HG03378 (cell line): ENCODE data around the gene IDE.
"Not testable (repeated sequence)": the region's sequence is repeated elsewhere in the genome, so short reads cannot be mapped to it uniquely, and the experiment has no call there.

Source experiments
- ATAC-seq: cut with Tn5 transposase; IDR thresholded peaks from one replicate; pipeline ENCODE4 v1.9.1; 2021; ENCODE audit warnings: mild to moderate bottlenecking, moderate library complexity; ENCODE audit not compliant: unreplicated experiment

Gene IDE

DNA sequence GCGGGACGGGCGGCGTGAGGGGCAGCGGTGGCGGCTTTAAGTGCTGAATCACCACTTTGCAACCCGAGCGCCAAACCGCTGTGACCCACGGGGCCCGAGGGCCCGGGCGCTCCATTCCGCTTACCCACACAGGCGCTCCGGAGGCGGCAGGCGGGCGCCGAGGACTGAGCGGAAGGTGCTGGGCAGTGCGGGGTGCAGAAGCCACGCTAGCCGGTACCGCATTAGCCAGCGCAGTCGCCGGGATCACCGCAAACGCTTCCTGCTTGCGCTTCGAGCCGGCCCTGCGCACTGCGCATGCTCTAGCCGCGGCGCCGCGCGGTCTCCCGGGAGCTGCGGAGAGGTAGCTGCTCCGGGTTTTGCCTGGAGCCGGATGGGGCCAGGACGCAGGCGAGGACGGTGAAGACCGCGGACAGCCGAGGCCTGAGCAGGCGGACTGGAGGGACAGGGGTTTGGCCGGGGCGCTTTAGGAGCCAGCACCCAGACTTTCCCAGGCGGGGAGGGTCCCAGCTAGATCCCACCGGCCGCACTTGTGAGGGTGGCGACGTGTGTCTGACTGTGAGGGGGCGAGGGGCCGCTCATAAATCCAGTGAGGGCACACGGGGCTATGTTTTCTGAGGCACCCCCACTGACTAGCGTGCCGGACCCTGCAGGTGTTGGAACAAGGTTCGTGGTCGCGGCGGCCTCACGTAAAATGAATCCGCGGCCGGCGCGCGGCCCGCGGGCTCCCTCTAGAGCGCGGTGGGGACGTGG lies at the start of gene IDE:
IDE (minus strand) TSS at position 296 of the 750 bp plus-strand sequence; CDS start at position 222, 74 bp downstream.
- ATAC-seq, result peak; percentile 50

DNA sequence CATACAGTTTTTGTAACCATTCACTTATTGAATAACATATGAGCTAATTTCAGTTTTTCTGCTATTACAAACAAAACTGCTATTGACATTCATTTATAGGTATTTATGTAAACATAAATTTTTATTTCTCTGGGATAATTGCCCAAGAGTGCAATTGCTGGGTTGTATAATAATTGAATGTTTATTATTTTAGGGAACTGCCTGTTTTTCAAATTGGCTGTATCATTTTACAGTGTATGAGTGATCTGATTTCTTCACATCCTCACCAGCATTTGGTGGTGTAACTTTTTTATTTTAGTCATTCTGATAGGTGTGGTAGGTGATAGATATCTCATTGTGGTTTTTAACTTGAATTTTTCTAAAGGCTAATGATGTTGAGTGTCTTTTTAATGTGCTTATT lies 45.5 kb upstream of the IDE start:
- no peak for ATAC-seq

DNA sequence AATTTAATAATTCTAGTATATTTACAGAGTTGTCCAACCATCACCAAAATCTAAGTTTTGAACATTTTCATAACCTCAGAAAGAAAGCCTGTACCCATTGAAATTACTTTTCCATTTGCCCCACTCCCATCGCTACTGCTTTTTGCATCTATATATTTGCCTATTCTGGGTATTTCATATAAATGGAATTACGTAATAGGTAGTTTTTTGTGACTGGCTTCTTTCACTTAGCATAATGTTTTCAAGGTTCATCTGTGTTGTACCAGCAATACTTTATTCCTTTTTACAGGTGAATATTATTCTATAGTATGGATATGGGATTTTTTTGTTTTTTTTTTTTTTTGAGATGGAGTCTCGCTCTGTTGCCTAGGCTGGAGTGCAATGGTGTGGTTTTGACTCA lies 41.6 kb upstream of the IDE start:
- no peak for ATAC-seq

DNA sequence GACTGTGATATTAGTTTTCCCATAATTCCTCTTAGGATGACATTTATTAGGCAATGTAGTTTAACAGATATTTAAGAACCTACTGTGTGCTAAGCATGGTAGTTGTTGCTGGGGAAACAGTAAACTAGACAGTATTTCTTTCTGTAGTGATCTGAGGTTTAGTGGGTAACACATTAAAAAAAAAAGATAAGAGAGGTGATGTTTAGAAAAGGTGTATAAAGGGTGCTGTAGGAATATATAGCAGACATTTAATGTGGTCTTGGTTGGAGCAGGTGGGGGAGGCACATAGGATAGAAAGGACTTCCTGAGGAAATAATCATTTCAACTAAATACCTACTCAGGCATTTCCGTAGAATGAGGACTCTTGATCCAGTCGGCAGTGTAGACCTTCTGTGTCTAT lies 30.9 kb upstream of the IDE start:
- ATAC-seq, result no peak

DNA sequence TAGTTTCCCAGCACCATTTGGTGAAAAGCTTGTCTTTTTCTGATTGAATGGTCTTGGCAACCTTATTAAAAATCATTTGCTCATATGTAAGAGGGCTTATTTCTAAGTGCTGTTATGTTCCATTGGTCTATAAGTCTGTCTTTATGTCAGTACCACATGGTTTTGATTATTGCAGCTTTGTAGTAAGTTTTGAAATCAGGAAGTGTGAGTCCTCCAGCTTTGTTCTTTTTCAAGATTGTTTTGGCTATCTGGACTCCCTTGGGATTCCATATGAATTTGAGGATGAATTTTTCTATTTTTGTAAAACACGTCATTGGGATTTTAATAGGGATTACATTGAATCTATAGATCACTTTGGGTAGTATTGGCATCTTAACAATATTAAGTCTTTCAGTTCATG lies 24.4 kb upstream of the IDE start:
- ATAC-seq, result no peak

DNA sequence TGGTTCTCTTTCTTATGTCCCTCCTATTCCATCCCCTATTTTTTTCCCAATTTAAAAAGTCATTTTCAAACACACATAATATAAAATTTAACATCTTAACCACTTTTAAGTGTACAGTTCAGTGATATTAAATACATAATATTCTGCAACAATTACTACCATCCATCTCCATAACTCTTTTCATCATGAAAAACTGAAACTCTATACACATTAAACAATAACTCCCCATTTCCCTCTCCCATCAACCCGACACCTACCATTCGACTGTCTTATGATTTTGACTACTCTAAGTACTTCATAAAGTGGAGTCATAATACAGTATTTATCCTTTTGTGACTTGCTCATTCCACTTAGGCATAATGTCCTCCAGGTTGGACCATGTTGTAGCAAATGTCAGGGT lies 21.6 kb upstream of the IDE start:
- ATAC-seq, result no peak

DNA sequence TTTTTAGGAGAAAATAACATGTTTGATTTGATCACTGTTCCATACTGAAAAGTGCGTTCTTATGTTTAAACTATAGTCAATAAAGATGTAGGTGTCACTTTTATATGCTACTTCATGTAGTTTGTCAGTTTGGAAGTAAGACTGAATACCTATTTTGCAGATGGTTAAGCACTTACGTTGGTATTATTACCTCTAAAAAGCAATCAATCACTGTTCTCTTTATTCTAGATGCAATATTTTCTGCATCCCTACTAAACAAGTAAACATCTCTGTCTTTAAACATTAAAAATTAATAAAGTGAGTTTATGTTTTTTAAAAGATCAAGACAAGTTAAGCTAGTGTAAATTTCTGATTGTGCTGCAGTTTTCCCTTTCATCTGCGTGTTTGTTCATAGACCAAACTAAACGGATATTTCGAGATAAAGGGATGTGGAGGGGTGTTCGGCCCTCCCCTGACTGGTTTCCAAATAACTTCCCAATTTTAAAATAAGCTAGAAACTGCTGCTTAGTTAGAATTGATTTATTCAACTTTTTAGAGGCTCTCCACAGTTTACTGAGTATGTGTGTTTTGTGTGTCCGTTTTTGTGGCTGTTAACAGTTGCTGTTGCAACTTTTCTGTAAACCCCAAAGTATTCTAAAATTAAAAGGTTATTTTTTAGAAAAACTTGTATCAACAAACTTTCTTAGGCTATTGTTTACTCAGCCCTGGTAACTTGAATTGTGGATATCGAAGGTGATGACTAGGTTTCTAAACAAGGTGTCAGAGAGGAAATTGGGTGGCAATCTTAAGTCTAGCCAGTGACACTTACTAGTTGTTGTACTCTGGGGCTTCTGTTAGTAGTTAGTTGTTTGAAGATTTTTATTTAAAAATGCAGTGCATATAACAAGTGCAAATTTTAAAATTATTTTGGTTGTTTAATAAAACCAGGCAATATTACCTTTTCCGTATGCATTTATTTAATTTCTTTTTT lies 20.0 kb upstream of the IDE start:
- no peak for ATAC-seq

DNA sequence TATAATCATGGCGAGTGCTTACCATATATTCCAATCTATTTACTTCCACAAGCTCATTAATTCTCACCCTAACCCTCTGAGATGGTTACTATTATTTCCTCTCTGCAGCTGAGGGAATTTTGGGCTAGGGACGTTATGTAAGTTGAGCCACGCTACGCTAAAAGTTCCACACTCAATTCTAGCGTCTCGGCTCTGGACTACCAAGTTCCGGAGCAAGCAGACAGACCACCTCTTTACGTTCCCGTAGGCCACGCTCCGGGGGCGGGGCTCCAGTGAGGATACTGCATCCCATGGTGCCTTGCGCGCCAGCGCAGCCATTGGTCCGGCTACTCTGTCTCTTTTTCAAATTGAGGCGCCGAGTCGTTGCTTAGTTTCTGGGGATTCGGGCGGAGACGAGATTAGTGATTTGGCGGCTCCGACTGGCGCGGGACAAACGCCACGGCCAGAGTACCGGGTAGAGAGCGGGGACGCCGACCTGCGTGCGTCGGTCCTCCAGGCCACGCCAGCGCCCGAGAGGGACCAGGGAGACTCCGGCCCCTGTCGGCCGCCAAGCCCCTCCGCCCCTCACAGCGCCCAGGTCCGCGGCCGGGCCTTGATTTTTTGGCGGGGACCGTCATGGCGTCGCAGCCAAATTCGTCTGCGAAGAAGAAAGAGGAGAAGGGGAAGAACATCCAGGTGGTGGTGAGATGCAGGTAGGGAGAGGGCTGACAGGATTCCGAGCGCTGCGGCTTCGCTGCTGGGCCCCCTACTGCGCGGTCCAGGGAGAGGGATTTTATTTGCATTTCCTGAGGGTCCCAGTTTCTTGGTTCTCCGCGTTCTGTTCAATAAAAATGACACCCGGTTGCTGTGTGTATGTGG lies 19.1 kb upstream of the IDE start, which contains the start of gene KIF11:
KIF11 (plus strand) TSS at position 370 of the 858 bp plus-strand sequence; CDS start at position 616, 246 bp downstream.
- ATAC-seq, result peak; percentile 78

DNA sequence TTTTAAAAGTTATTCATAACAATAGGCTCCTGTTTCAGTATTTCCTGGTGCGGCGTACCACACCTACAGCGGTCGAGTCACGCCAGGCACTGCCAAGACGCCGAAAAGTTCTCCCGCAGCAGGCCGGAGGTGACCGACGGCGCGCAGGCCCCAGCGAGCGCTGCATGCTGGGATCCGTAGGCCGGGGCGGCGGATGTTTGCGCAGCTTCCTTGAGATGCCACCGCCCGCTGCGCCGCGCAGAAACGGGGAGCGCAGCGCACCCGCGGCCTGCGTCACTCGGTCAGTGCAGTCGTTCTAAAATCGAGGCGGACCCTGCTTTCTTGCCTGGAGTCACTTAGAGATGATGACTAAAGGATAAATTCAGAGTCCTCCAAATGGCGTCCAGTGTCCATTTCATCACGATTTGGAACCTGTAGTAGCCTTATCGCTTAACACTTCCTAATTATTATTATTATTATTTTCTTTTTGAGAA lies 17.7 kb upstream of the IDE start:
- ATAC-seq, result peak; percentile 58

DNA sequence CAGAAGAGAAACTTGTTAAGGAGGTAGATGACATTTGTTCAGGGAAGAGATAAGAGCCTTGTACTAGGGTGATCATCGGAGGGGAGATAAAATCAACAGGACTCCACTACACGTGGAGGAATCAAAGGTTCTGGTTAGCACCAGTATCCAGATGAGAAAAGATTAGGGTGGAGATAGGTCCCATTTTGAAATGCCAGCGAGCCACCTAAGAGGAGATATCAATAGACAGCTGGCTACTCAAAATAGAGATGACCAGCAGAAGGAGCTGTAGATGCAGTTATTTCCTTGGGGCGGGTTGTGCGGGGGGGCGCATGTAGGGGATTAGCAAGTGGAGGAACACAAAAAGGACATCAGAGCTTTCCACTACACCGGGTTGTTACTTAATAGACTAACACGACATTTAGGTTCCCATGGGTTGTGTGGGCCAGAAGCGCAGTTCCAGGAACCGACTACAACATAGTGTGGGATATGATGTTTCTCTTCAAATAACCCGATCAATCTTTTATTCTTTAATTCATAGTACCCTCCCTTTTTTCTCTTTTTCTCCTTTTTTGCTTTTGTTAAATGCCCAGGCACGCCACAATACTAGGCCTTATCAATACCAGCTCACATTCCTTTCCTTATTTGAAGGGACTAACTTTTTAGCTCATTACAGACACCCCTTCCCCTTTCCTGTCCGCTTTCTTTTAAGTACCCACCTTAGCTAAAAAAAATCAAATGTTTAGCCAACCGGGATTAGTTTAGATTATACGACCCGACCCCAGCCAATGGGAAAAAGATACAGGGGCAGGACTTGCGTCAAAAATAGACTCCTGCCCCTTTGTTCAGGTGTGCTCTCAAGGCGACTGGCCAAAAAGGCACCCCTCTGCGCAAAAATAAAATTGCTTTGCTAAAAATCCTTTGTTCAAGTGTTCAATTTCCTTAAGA lies 17.0 kb upstream of the IDE start:
- peak; percentile 10 for ATAC-seq

DNA sequence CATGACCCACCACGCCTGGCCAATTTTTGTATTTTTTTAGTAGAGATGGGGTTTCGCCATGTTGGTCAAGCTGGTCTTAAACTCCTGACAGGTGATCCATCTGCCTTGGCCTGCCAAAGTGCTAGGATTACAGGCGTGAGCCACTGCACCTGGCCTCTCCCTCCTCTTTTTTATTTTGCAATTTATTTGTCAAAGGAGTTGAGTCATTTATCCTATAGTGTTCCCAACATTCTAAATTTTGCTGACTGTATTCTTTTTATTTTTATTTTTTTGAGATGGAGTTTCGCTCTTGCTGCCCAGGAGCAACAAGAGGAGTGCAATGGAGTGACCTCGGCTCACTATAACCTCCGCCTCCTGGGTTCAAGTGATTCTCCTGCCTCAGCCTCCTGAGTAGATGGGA lies 8.5 kb upstream of the IDE start:
- ATAC-seq, result not testable (repeated sequence)

DNA sequence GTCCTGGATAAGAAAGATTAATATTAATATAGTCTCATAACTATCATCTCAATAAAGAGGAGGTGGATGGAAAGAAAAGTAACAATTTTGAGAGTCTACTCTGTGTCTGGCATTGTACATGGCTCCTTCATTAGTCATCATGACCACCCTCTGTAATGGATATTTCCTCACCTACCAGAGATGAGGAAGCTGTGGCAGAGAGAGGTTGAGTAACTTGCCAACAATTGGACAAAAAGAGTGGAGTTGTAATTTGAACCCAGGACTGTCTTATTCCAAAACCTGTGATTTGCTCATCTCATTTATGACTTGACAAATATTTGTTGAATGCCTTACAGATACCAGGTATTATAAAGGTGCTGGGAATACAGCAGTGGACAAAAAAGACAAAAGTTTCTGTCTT lies 2.1 kb upstream of the IDE start:
- ATAC-seq, result no peak

DNA sequence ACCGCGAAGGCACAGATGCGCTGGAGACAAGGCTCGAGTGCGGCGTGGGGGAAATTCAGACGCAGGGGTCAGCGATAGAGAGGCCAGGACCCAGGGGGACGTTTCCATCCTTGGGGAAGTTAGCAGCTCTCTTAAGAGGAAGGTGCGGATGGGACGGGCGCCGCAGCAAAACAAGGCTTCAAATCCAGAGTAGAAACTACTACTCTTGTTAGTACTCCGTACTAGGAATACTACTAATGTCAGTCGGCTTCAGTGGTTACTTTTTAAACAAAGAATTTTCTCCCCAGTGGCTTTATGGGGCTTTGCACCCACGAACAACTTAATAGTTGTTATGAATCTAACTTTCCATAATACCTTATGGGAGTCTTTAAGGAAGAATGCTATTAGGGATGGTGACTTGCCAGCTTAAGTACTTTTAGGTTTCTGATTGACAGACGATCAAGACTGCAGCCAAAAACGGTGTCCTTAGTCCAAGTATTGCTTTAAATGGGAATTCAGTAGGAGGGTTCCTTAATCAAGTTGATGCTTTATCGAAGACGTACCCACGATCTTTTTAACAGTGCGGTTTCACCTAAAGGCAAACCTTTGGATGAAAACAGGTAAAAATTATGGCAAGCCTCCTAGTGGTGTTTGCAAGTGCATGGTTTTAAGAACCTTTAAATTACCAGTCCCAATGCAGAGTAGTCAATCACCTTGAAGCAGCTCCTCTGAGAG lies 812 bp upstream of the IDE start:
- peak; percentile 49 for ATAC-seq

DNA sequence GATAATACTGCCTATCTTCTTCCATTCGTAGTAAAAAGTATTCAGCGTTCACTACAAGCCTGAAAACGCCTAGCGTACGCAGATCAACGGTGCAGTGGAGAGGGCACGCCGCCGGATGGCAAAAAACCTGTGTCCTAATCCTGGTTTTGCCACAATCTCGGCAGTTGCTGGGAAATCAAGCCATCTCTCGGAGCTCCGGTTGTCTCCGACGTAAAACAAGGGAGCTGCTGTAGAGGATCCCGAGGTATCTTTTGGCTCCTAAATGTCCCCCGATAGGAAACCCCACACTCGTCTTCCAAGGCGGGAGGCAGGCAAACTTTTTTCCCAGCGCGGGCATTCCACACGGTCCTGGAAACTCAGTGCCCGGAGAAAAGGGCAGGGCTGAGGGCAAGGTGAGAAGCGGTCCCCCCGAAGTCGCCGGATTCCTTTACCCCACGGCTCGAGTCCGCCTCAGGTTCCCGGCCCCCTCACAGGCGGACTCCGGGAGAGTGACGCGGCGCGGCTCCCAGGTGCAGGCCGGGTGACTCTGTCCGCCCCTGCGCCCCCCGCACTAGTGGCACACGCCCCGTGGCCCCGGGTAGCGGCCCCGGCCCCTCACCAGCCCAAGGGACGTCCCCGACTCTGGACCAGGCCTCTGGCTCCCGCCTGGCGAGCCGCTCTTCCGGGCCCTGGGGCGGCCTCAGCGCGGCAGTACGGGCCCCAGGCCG lies 649 bp downstream of the IDE start:
- ATAC-seq, result no peak

DNA sequence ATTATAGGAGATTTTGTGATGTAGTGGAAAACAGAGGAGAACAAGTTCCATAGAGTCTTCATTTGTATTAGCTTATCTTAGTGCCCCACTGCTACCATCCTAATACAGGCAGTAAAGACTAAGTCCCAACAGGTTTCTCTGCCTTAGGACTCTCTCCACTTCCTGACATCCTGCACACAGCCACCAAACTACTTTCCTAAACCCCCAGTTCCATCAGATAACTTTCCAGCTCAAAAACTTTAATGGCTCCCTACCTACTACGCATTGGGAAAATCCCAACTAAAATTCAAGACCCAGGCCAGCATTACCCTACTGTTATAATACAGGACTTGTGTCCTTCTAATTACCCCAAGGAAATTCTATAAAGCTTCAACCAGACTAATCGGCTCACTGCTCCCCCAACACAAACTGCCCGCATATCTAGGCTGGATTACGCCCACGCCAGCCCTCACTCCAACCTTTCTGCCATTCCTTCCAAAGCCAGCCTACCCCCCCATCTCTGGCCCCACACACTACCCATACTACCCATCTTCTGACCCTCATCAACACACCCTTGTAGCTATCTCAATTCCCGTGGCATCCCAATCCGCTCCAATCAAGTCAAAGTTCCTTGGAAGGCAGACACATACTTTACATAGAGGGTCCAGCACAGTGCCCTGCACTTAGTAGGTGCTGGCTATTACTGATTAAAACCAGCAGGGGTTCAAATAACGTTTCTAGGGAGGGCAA lies 1.4 kb downstream of the IDE start:
- no peak for ATAC-seq

DNA sequence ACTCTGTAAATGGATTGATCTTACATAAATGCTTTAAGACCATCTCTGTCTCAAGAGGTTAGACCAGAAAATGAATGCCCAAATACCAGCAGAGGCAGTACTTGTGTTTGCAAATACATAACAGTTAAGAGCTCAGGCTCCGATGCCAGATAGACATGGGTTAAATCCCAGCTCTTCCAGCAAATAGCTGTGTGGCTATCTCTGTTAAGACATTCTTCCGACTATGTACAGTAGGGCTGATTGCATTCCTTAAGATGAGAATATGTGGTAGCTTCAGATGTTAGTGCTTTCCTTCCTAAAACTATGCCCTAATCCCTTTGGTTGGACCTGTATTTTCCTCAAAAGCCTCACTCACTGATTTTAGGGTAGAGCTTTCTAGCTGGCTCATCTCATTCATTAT lies 2.2 kb downstream of the IDE start:
- no peak for ATAC-seq

DNA sequence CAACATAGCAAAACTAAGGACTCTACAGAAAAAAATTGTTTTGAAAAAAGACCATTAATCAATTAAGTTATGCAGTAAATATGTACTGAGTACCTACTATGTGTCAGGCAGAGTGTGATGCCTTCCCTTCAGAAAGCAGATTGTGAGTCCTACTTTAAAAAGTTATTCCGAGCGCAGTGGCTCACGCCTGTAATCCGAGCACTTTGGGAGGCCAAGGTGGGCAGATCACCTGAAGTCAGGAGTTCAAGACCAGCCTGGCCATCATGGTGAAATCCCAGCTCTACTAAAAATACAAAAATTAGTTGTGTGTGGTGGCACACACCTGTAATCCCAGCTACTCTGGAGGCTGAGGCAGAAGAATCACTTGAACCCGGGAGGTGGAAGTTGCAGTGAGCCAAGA lies 4.2 kb downstream of the IDE start:
- ATAC-seq, result not testable (repeated sequence)

DNA sequence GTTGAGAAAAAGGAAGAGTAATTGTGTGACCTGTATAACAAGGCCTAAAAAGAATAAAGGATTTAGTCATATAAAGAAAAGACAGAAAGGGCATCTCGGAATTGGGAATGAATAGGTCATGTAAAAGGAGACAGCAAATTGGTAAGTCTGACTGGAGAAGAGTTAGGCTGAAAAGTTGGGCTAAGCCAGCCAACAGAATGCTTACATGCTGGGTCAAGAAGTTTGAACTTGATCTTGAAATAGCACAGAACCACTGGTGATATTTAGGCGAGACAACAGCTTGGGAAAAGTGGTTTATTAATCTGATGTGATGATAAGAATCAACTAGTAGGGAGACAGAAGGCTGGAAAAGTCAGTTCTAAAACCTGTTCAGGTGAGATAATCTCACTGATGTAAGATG lies 4.8 kb downstream of the IDE start:
- ATAC-seq, result no peak
